ENCODE measurements around the gene SLC50A1. TPM values are rescaled to one million over a fixed set of nuclear protein-coding genes. Genes with fewer than 3 reads are reported as not detected.

Gene SLC50A1
- total and polyA plus RNA-seq, 2 of the 8 experiments (the other 6 are each of a cell fraction or from before 2014, with no cell fraction given), result 36.5 to 90.8 TPM

DNA sequence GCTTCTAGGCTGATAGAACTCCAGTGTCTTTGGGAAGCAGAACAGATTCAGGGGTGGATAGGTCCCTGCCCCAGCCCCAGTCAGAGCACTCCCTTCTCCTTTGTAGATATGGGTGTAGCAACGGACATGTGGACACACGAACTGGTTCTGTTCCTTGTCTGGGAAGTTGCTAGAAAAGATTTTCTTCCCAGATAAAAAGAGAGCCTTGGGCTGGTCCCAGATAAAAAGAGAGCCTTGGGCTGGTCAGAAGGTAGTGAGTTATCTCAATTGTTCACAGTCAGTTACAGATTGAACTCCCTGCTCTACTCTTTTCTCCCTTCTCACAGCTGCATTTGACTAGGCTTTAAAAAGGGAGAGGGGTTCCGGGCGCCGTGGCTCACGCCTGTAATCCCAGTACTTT is 15.4 kb upstream of the SLC50A1 start:
- Histone ChIP-seq H2BK15ac (ENCODE audit: low read length) (no peak overlapping the region; the same call in 1 of the 2 replicates), H3K14ac (ENCODE audit: insufficient read length) (no peak overlapping the region), H3K4me1 (replicated peaks in 1 of 4; ENCODE audit: control insufficient read depth in 3 of 4, insufficient read depth in 4 of 4, low read length in 3 of 4) (peaks cover 0 to 7% (median 6%) of the 10 kb centered on the region in 4 experiments; a peak in 5 of 7 replicates), H2AK5ac (ENCODE audit: low read depth, low read length) (no peak overlapping the region), H2BK12ac (ENCODE audit: low read depth, low read length) (no peak overlapping the region), H3K23ac (ENCODE audit: insufficient read length) (no peak overlapping the region), H3K27ac (ENCODE audit: low read depth, low read length) (no peak overlapping the region), H3K79me1 (ENCODE audit: low read depth, low read length) (no peaks in the 10 kb centered on the region), H3K36me3 (ENCODE audit: control insufficient read depth in 2 of 4, insufficient read depth in 4 of 4, low read length in 3 of 4) (no peaks in the 10 kb centered on the region), H4K8ac (ENCODE audit: extremely low read depth, insufficient read depth, low read length) (no peak overlapping the region), H4K91ac (replicated peaks; ENCODE audit: insufficient read length, low read length) (no peak overlapping the region), H4K5ac (ENCODE audit: insufficient read length, low read depth, low read length) (no peak overlapping the region), H3K79me2 (ENCODE audit: control insufficient read depth in 1 of 2, insufficient read depth in 2 of 2, low read length in 2 of 2) (no peaks in the 10 kb centered on the region), H3K9ac (replicated peaks in 1 of 4; ENCODE audit: extremely low read depth in 1 of 4, low read depth in 3 of 4, low read length in 3 of 4) (no peak overlapping the region), H2BK5ac (ENCODE audit: low read depth, low read length) (no peak overlapping the region), H2AFZ (ENCODE audit: low read length) (no peak overlapping the region), H3K56ac (replicated peaks; ENCODE audit: insufficient read length, low read depth, low read length) (no peak overlapping the region), H3K27me3 (replicated peaks in 1 of 4; ENCODE audit: control insufficient read depth in 3 of 4, extremely low read depth in 1 of 4, insufficient read depth in 3 of 4, low read length in 3 of 4) (peaks cover 6 to 14% (median 11%) of the 10 kb centered on the region in 4 experiments), H3K18ac (ENCODE audit: extremely low read depth, low read length) (no peak overlapping the region), H2BK120ac (replicated peaks; ENCODE audit: low read depth, low read length) (no peak overlapping the region), H3K4me2 (ENCODE audit: insufficient read depth in 1 of 2, low read depth in 2 of 2, low read length in 2 of 2) (no peak overlapping the region), H3K4ac (replicated peaks; ENCODE audit: insufficient read length, low read depth, low read length) (no peak overlapping the region), H3K4me3 (ENCODE audit: extremely low read depth in 1 of 4, insufficient read depth in 2 of 4, low read depth in 3 of 4, low read length in 4 of 4) (no peak overlapping the region), H2BK20ac (ENCODE audit: low read length) (no peak overlapping the region), H4K20me1 (replicated peaks in 1 of 2; ENCODE audit: control insufficient read depth in 1 of 2, insufficient read depth in 2 of 2, low read length in 2 of 2) (no peaks in the 10 kb centered on the region), H3K23me2 (ENCODE audit: low read depth, low read length) (no peaks in the 10 kb centered on the region), H3K9me3 (ENCODE audit: insufficient read depth in 2 of 2, low read depth in 1 of 2, low read length in 1 of 2) (no peaks in the 10 kb centered on the region)
- WGBS, 2 experiments (ENCODE audit: extremely low coverage in 1 of 2, insufficient coverage in 1 of 2, insufficient read length in 1 of 2, insufficient replicate concordance in 2 of 2, low coverage in 1 of 2, low lambda C conversion rate in 2 of 2, missing lambda C conversion rate in 1 of 2), result 90% methylated on average over 6 of the region's 6 CpGs; no CpG with 5 or more reads in 1 of the 2 experiments
- no peak for DNase-seq (ENCODE audit: low read depth in 1 of 2, low spot score in 2 of 2)
- no peak for FAIRE-seq
- CTCF ChIA-PET (ENCODE audit: partially characterized antibody), result interaction anchor here (0.8 to 2.8 kb wide), 10 partner anchors 14 to 58 kb away, joined by 3 to 13 read pairs (median 5); partner anchors contain the start of gene KRTCAP2
- POLR2A ChIA-PET (ENCODE audit: partially characterized antibody), result interaction anchor here (1.6 to 2.4 kb wide), 2 partner anchors 9 to 10 kb away, joined by 7 to 11 read pairs; no protein-coding TSS in a partner anchor
- TF ChIP-seq EGR1 (IDR thresholded peaks at IDR 0.05; ENCODE audit: borderline replicate concordance, low read depth, low read length), result no peak
- TF ChIP-seq, protein P1, sequence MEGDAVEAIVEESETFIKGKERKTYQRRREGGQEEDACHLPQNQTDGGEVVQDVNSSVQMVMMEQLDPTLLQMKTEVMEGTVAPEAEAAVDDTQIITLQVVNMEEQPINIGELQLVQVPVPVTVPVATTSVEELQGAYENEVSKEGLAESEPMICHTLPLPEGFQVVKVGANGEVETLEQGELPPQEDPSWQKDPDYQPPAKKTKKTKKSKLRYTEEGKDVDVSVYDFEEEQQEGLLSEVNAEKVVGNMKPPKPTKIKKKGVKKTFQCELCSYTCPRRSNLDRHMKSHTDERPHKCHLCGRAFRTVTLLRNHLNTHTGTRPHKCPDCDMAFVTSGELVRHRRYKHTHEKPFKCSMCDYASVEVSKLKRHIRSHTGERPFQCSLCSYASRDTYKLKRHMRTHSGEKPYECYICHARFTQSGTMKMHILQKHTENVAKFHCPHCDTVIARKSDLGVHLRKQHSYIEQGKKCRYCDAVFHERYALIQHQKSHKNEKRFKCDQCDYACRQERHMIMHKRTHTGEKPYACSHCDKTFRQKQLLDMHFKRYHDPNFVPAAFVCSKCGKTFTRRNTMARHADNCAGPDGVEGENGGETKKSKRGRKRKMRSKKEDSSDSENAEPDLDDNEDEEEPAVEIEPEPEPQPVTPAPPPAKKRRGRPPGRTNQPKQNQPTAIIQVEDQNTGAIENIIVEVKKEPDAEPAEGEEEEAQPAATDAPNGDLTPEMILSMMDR (IDR thresholded peaks at IDR 0.05; ENCODE audit: control extremely low read depth in 1 of 3, insufficient read depth in 1 of 3, low read depth in 1 of 3, low read length in 3 of 3), result no peak
- no peak for TF ChIP-seq BACH1 (IDR thresholded peaks at IDR 0.05; ENCODE audit: low read length)
- no peak for TF ChIP-seq MAFK (IDR thresholded peaks at IDR 0.05; ENCODE audit: low read depth, low read length)
- no peak for TF ChIP-seq TBP (IDR thresholded peaks at IDR 0.05; ENCODE audit: low read depth, low read length)
- no peak for TF ChIP-seq JUN (IDR thresholded peaks at IDR 0.05; ENCODE audit: low read depth, low read length)
- TF ChIP-seq SP1 (IDR thresholded peaks at IDR 0.05; ENCODE audit: low read depth, low read length), result no peak
- TF ChIP-seq SIRT6 (IDR thresholded peaks at IDR 0.05; ENCODE audit: low read length), result no peak
- TF ChIP-seq, protein P2, sequence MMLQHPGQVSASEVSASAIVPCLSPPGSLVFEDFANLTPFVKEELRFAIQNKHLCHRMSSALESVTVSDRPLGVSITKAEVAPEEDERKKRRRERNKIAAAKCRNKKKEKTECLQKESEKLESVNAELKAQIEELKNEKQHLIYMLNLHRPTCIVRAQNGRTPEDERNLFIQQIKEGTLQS (IDR thresholded peaks at IDR 0.05; ENCODE audit: insufficient read depth, low read depth, low read length), result no peak
- TF ChIP-seq SUZ12 (IDR thresholded peaks at IDR 0.05; ENCODE audit: low read length), result no peak
- TF ChIP-seq CBX8 (IDR thresholded peaks at IDR 0.05; ENCODE audit: borderline replicate concordance, low read depth, low read length), result no peak
